Stimulated activated CD4-positive, alpha-beta T cell treated with anti-CD3 and anti-CD28 coated beads, TNF-alpha, amount 100 ng/mL, for 48 hours (primary cell): Measurements from ENCODE around the gene YIPF5.

Experiments used
- DNase-seq, 3 donors: peaks; one replicate each; pipeline ENCODE4 v3.0.0-alpha.2; 2020; ENCODE audit warnings: low read depth in 3 of 3

The YIPF5 gene

DNA sequence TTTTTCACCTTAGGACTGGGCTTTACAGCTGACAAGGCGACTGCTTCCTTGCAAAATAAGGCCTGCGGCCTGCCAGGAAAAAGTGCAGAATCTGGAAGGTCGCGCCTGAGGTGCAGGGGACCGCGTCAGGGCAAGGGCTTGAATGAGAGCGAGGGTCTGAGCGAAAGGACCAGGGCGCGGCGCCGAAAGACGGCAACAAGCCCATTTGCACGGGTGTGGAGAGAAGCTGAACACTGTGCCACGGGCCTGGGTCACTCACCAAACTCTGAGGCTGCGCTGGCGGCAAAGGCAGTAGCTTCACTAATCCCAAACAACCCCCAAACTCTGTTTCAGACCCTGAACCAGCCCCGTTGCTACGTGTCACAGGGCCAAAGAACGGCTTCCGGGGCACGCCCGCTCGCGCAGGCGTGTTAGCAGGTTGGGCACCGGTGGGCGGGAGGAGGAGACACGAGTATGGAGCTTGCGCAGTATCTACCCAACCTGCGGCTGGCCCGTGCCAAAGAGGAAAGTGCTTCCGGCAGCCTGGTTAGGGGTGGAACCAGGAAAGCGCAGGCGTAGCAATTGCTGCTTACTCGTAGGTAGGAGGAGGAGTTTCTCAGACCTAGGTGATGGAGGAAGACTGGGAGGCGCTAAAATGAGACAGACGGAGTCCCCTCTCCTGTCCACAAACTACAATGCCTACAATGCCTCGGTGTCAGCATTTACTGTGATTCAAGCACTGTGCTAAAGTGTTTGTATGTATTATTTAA, at the start of gene YIPF5, which contains the start of gene KCTD16:
YIPF5 (minus strand) TSS at position 384 of the 749 bp plus-strand sequence. CDS start 704 bp downstream, outside the sequence.
KCTD16 (plus strand) TSS at position 598 of the 749 bp plus-strand sequence.
- peak; percentile 93 to 97 (median 93) for DNase-seq

DNA sequence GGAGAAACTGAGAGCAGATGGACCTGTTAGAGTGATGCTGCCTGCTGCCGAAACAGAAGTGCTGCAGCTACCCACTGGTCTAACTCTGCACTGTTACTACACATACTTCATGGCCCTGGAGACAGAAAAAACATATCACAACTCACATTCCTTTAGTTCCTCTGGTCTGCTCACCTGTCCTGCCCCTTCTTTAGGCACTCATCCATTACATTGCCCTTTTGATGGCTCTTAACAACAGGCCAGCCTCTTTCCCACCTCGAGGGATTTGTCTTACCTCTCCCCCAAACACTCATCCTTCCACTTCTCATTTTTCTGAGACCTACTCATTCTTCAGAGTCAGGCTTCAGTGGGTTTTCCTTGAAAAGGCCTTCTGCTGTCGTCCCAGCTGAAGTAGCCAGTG, 49.4 kb upstream of the YIPF5 start:
- DNase-seq = no peak

DNA sequence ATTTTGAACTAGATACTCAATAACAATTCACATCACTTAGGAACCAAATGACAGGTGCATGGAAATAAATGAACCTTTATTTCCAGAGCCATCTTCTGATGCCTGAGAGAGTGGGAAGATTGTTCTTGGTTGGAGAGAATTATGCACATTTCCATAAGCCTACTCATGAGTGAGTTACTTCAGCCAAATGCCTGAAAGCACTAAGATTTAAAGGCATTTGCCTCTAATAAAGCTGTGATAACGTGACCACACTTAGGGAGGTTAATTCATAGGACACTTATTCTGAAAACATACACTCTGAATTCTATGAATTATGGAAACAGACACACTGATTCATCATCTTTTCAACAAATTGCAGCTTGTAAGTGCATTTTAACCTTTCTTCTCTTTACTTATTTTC, 40.2 kb upstream of the YIPF5 start:
- no peak for DNase-seq

DNA sequence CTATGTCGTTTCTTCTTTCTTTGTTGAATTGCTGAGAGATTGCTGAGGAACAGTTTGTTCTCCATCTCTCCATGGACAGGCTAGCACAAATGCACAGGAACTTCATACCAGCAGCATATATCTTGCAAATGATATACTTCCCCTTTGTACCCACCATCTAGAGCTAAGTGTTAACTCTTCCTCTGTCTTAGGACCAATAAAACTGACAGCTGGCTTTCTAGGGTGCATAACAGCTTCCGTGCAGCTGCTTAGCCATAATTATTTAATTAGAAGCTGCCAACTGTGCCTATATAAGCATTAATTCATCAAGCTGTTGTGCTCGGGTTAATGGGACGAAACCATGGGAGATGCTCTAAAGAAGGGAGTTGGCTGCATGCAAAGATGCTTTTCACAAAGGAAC, 38.9 kb upstream of the YIPF5 start:
- DNase-seq = no peak

DNA sequence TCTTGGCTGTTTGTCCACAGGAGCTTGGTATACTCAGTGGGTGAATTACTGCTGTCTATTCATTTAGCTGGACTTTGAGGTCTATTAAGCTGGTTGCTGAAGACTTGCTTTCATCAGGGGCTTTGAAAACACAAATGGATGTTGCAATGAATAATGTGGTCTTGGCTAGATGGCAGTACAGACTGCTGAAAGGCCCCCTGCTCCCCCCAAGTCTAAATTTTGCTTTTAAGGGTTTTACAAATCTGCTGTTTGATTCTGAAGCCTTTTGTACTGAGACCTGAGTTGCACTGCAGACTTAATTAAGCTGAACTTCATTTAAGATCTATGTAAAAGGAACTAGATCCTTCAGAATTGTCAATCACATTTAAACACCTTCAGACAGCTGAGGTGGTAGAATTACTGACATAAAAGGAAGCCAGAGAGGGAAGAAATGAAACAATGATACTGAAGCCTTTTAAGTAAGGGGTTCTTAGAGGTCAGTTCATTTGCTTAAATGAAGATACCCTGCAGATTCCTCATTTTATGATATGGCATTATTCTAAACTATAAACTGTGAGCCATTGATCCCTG, 37.5 kb upstream of the YIPF5 start:
- no peak for DNase-seq

DNA sequence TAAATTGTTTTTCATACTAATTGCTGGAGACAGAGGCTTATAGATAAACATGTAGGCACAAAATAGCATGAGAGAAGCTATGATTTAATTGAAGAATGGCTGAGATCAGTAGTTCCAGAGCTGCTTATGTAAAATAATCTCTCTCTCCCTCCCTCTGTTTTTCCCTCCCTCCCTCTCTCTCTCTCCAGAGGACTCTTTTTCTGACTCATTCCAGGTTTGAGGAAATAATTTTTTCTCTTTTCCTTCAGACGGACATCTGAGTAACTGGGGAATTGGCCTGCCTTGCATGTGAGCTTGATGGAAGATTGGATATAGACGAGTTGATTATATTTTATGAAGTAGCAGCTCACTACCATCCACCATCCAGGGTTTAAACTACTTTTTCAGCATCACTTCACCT, 35.7 kb upstream of the YIPF5 start:
- DNase-seq = no peak

DNA sequence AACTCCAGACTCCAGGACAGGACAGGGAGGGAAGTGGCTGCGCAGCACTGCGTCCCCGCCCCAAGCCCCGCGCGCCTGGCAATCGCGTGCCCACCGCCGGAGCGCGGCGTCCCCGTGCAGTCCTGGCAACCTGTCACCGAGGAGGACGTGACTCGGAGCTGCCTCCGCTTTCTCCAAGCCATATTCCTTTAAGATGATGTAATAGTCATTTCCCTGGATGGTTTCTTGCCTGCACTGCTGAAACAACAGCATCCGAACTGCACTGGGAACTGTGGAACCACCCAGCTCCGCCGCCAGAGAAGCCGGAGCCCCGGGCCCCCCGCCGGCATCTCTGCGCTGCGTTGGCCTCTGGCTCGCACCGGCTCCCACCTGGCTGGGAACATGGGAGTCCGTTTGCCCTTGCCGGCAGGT, 34.7 kb upstream of the YIPF5 start:
- DNase-seq = no peak

DNA sequence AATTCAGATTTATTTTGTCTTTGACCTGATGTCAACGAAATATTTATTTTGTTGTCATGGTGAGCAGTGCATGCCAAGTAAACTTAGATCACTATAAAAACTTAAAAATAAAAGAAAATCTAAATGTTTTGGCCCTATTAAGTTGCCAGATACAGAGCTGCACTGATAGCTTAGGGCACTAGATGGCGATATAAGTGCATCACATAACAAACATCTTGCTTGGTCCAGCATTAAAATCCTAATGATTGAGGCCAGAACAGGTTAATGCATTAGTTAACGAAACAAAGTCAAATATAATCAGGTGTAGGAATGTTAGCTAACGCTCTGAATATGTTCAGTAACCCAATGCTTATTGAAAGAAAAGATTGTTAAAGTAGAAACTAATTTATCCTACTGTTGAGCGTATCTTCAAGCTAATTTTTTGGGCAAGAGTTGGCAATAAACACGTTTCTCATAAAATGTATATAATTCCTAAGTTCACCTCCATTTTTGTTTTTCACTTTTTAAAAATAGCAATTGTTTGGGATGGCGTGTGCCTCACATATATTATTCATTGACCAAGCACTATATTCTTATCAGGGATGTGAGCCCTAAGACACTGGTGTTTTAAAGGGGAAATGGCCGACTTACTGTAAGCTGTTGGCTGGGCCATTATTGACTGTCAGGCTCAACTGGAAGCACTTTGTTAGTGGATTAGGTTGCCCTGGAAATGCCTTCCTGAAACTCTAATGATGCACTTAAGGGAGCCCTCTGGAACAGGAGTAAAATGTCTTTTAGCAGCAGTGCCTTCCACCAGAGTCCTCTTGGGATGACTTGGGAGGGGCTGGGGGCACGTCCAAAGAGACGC, 33.5 kb upstream of the YIPF5 start:
- DNase-seq = no peak

DNA sequence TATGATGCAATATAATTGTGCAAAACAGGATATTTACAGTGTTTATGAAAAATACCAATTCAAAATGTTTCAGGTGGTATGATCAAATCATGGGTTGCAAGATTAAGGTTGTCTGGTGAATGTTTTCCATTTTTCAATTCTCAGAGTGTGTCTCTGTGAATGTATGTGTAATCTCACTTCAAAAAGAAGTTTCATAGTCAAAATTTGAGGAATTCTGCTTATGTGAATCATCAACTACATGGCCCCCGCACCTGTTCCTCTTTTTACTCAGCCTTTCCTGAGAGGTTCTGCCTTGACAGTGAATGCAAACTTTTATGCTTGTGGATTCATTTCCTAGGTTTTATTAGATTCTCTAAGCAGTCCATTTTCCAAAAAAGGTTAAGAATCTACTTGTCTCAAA, 32.3 kb upstream of the YIPF5 start:
- DNase-seq = no peak

DNA sequence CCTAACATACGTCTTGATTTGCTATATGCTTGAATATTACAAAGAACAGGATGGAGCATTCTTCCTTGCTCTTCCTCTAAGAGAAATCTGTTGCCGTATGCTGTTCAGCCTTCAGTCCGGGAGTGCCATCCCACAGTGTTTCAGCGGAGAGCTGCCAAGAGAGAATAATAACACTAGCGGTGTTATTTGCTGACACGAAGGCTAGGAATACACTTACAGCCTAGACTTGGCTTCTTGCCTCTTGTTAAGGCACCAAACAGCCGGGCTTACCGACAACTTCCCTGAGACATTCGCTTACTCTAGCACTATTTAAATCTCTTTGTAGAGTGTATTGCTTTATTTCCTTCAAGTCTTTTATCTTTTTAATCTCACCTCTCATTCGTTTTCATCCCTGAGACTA, 31.6 kb upstream of the YIPF5 start:
- DNase-seq = no peak

DNA sequence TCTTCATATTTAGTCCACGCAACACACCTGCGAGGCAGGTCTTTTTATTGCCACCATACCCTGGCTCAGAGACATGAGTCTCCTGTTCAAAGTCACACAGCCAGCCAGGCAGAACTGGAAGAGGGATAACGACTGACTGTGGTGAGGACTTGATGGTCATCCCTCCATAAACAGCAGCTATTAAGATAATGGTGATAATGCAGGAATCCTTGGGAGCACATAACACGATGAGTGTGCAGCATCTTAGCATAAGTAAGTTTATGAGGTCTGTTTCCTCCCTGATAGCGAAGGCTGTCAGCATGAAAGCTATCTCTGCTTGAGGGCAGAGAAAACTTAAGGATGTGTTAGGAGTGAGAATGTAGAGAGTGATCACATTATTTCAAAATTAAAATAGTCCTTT, 31.1 kb upstream of the YIPF5 start:
- no peak for DNase-seq

DNA sequence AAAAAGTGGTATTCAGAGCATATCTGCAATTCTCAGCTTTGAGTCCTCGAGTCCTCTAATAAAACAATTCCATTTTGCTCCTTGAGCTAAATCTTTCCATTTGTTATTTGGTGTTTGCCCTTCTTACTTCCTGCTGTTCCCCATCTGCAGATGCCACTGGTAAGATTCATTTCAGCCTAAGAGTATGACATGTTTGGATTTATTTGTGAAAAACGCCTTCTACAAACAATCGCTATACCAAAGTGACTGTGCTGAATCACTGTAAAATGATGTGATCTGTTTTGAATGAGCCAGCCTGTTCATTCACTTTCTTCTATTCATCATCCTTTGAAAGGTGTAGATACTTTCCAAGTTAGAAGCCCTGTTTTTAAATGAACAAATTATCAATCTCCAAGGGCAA, 27.9 kb upstream of the YIPF5 start:
- DNase-seq = no peak

DNA sequence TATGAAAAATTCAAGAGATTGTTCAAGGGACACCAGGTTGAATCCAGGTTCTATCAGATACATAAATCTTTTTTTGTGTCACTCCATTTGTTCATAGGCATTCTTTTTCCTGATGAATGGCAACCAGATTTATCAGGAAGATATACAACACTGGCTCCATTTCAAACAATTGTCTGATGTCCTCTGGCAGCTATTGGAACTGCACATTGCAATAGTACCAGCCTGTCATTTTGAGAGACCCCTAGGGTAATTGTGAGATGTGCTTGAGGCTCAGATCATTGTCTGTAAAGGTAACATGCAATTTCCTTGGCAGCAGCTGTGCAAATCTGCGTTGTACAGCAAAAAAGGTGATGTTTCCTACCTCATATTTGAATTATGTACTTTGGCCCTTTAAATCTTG, 26.2 kb upstream of the YIPF5 start:
- DNase-seq = no peak

DNA sequence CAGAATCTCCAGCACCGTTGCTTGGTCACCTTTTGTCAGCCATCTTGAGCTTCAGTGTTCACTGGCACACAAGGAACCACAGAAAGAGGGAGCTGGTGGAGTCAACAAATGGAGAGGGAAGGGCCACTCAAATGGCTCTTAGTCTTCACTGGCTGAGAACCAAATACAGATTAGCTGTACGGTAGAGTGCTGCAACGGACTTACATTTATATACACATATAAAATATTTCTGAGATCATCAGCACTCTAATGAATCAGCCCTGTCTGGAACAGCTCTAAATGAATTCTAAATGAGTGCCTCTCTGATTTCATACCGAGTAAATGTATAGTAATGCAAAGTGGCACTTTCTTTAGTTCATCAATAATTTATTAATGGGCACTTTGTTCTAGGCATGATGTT, 25.0 kb upstream of the YIPF5 start:
- DNase-seq = no peak

DNA sequence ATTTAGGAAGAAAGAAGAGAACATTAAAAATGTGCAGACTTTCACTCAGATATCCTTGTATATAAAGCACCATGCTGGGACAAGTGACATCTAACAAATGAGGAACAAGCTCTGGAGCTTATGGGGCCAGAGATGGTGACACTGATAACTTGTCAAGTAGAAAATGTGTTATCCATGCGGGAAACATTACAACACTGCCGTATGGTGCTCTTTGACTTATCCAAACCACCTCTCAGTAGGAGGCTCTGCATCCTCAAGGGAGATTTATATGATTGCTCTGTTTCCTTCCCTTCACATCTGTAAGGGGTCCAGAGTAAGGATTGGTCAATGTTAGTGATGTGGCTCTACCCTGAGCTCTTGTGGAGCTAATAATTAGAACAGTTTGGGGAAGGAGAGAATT, 23.7 kb upstream of the YIPF5 start:
- no peak for DNase-seq

DNA sequence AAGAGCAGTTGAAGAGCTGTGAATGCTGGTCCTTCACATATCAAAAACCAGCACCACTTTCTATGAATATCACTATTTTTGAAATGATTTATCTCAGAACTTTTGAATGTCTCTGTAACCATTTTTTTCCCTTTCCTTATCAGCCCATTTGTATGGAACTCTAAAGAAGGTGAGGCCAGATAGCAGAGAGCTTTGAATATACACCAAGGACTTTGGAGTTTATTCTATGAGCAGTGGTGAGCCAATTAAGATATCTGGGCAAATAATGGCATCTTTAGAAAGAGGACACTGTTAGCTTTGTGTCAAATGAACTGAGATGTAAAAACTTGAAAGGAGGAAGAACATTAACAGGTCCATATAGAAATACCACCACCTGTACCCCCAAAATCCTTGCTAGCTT, 22.2 kb upstream of the YIPF5 start:
- DNase-seq = no peak

DNA sequence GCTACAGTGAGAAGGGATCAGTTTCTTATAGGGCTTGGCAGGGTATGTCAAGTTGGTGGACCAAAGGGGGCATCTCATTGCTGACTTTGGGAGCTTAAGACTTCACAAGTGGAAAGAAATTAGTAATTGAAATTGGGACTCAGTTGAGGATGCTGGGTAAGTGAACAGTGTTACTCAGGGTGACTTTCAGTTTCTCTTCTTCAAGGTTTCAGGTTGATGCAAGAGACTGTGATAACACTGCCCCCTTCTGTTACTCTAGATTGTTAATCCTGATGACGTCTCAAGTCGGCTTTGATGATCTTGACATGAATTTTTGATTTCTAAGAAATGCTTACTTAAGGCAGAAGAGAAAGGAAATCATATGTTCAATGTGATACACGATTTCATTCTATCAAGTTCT, 21.5 kb upstream of the YIPF5 start:
- no peak for DNase-seq

DNA sequence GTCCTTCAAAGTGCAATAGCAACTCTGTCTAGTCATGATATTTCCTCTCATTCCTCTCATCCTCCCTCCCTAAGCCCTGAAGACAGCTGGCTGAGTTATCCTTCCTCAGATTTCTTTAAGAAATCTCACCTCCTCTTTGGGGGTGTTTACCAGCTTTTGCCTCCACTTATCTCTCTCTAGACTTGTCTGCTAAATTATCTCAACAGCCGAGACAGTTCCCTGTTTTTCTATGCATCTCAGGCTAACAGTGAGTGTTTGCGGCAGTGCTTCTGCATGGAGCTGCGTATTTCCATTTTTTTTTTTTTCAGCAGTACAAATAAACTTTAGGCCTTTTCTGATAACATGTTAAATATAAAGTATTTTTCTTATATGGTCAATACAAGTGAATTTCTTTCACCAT, 21.1 kb upstream of the YIPF5 start:
- DNase-seq = no peak

DNA sequence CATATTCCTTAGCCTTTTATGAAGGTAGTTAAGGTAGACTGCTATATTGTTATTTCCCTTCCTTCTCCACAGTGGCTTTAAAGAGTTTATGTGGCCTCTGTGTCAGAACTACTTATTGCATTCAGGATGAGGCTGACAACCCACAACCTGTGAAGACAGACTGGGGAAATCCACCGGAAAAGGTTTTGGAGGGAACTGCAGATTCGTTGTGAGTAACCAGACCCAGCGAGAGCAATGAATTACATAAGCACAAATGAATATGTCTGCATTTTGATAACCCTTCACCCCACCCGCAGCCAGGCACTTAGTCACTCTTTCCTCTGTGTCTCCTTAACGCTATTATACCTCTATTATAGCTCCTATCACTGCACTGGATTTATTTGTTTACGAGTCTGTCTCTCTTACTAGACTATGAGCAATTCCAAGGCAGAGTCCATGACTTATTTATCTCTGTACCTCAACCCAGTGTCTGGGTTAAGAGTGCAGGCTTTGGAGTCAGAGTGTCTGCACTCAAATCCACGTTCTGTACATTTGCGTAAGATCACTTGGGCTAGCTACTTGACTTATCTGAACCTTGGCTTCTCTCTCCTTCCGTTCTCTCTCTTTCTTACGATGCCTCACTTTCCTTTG, 19.5 kb upstream of the YIPF5 start:
- DNase-seq = peak; percentile 53 to 66 (median 57)

DNA sequence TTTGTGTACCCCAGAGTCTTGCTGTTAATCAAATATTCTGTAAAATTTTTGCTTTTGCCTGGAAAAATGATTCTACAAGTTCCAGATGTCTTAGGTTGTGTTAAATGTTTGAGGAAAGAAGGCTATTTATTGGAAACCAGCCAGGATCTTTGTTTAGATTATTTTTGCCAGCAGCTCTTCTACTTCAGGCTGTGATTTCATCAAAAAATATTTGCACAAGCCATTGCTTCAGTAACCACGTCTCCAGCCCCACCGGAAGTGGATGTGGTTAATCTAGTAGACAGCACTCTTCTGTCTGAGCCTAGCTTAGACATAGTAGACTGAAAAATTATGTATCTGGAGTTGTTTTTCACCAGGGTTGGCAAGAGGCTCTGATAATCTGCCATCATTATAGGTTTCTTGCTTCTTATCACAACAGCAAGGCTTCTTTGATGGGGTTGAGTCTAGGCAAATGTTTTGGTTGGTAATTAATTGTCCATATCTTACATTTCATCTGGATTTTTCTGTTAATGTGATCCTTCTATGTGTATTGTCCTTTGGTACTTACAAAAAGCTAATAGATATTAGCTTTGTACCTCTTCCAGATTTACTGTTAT, 17.3 kb upstream of the YIPF5 start:
- peak; percentile 36 to 61 (median 40) for DNase-seq

DNA sequence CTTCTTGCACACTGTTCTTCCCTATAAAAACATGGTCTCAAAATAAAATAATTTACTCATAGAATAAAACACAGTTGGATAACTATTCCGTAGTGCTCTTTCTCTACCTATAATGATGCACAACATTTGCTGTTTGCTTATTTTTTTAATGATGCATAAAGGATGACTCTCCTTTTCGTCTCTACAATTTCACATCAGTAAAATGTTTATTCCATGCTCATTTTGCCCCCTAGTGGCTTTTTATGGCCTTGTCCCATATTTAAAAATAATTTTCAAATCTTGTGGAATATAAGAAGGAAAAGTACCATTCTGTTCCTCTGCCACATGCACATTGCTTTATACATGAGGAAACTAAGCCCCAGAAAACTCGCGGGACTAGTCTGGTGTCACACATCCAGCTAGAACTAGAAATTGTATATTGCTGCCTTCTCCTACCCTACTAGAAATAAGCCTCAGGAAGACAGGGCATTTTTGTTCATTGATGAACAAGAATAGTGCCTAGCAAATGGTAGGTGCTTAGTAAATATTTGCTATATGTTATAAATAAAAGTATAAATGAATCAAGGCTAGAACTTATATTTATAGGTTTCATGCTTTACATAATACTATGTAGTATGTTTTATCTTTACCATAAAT, 12.9 kb upstream of the YIPF5 start:
- no peak for DNase-seq
